ENCODE measurements around the gene EPB41. TPM values are rescaled to one million over a fixed set of nuclear protein-coding genes. Genes with fewer than 3 reads are reported as not detected.
A peak's percentile ranks its signal among the peaks of the same experiment; 100 is the strongest.

Gene EPB41
- total and polyA plus RNA-seq, 9 of the 15 experiments (the other 6 are each of a cell fraction or from before 2014, with no cell fraction given), result 3.7 to 213 (median 141) TPM

DNA sequence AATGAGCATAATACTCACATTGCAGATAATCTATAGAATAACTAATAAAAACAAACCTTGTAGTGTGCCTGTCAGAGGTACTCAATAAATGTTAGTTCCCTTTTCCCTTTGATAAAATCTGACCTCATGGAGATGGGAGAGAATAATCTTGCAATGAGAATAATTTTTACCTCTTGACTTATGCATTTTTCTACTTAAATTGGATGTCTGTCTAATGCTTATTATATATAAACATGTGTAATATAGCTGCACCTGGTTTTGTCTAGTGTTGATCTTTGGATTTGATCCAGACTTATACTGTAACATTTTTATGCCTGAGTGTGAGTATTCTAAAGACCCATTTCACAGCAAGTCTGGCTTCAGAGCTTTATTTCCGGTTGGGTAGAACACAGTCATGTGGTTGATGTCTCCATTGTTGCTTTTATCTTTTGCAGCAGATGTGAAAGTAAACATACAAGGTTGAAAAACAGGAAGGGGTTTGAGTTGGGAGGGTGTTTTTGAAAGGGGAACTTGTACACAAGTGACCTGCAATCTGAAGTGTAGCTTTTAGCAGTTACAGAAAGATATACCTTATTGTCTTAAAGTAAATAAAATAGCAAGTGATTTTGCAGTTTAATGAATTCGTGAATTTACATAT, 12.4 kb downstream of the EPB41 start (continued):
- TF ChIP-seq HBP1 (CRISPR knock-in tag; IDR thresholded peaks at IDR 0.05) (no peak), JUND (IDR thresholded peaks at IDR 0.05; ENCODE audit: borderline replicate concordance, low read depth, low read length) (peak; percentile 81), JUND (tag; IDR thresholded peaks at IDR 0.05; ENCODE audit: borderline replicate concordance, low read depth, low read length) (peak; percentile 72; the same call in 1 of the 3 replicates), CCAR2 (IDR thresholded peaks at IDR 0.05; ENCODE audit: low read depth, low read length) (no peak), DIDO1 (tag; IDR thresholded peaks at IDR 0.05; ENCODE audit: low read depth) (no peak), NFIX (CRISPR knock-in tag; IDR thresholded peaks at IDR 0.05; ENCODE audit: low read depth) (no peak), SIX5 (IDR thresholded peaks at IDR 0.05; ENCODE audit: borderline replicate concordance in 1 of 2, insufficient read depth in 1 of 2, low read depth in 1 of 2, low read length in 2 of 2) (no peak), TAF9B (IDR thresholded peaks at IDR 0.05; ENCODE audit: partially characterized antibody) (peak; percentile 70), RFX7 (CRISPR knock-in tag; IDR thresholded peaks at IDR 0.05) (no peak), HMG20A (CRISPR knock-in tag; conservative IDR thresholded peaks at IDR 0.05) (no peak), XRCC5 (IDR thresholded peaks at IDR 0.05; ENCODE audit: low read depth, low read length) (no peak), GABPA (tag; conservative IDR thresholded peaks at IDR 0.05; ENCODE audit: low read depth) (peak; percentile 91)
- TF ChIP-seq, protein P1, sequence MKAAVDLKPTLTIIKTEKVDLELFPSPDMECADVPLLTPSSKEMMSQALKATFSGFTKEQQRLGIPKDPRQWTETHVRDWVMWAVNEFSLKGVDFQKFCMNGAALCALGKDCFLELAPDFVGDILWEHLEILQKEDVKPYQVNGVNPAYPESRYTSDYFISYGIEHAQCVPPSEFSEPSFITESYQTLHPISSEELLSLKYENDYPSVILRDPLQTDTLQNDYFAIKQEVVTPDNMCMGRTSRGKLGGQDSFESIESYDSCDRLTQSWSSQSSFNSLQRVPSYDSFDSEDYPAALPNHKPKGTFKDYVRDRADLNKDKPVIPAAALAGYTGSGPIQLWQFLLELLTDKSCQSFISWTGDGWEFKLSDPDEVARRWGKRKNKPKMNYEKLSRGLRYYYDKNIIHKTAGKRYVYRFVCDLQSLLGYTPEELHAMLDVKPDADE (conservative IDR thresholded peaks at IDR 0.05; ENCODE audit: control insufficient read depth, low read depth, low read length), result no peak
- TF ChIP-seq, protein P2, sequence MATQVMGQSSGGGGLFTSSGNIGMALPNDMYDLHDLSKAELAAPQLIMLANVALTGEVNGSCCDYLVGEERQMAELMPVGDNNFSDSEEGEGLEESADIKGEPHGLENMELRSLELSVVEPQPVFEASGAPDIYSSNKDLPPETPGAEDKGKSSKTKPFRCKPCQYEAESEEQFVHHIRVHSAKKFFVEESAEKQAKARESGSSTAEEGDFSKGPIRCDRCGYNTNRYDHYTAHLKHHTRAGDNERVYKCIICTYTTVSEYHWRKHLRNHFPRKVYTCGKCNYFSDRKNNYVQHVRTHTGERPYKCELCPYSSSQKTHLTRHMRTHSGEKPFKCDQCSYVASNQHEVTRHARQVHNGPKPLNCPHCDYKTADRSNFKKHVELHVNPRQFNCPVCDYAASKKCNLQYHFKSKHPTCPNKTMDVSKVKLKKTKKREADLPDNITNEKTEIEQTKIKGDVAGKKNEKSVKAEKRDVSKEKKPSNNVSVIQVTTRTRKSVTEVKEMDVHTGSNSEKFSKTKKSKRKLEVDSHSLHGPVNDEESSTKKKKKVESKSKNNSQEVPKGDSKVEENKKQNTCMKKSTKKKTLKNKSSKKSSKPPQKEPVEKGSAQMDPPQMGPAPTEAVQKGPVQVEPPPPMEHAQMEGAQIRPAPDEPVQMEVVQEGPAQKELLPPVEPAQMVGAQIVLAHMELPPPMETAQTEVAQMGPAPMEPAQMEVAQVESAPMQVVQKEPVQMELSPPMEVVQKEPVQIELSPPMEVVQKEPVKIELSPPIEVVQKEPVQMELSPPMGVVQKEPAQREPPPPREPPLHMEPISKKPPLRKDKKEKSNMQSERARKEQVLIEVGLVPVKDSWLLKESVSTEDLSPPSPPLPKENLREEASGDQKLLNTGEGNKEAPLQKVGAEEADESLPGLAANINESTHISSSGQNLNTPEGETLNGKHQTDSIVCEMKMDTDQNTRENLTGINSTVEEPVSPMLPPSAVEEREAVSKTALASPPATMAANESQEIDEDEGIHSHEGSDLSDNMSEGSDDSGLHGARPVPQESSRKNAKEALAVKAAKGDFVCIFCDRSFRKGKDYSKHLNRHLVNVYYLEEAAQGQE (IDR thresholded peaks at IDR 0.05; ENCODE audit: borderline replicate concordance), result peak; percentile 38; the same call in 1 of the 2 replicates
- TF ChIP-seq, protein P2 (CRISPR knock-in tag; IDR thresholded peaks at IDR 0.05; ENCODE audit: low read depth), result no peak
- TF ChIP-seq, protein P3, sequence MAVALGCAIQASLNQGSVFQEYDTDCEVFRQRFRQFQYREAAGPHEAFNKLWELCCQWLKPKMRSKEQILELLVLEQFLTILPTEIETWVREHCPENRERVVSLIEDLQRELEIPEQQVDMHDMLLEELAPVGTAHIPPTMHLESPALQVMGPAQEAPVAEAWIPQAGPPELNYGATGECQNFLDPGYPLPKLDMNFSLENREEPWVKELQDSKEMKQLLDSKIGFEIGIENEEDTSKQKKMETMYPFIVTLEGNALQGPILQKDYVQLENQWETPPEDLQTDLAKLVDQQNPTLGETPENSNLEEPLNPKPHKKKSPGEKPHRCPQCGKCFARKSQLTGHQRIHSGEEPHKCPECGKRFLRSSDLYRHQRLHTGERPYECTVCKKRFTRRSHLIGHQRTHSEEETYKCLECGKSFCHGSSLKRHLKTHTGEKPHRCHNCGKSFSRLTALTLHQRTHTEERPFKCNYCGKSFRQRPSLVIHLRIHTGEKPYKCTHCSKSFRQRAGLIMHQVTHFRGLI (CRISPR knock-in tag; IDR thresholded peaks at IDR 0.05), result no peak
